HG03460 (cell line): Measurements from ENCODE around the gene OBSL1.
A peak's percentile ranks its signal among the peaks of the same experiment; 100 is the strongest.

Experiments used
- ATAC-seq: cut with Tn5 transposase; IDR thresholded peaks from one replicate; pipeline ENCODE4 v1.9.1; 2021; ENCODE audit not compliant: unreplicated experiment

The OBSL1 gene

GRCh38 chr2:219597552-219598307 is 26.4 kb upstream of the OBSL1 start, which contains the start of gene STK11IP:
Gene STK11IP (plus strand): TSS chr2:219597857. CDS start chr2:219598120, 263 bp downstream.
- ATAC-seq = peak; percentile 94

- ATAC-seq = peak; percentile 1
Measured at GRCh38 chr2:219596954-219597551, 25.7 kb upstream of the OBSL1 start.

GRCh38 chr2:219595256-219595655 is 23.9 kb upstream of the OBSL1 start:
- no peak for ATAC-seq

- no peak for ATAC-seq
Measured at GRCh38 chr2:219593154-219593553, 21.8 kb upstream of the OBSL1 start.

- no peak for ATAC-seq
Measured at GRCh38 chr2:219592736-219593135, 21.4 kb upstream of the OBSL1 start.

GRCh38 chr2:219591091-219591490 is 19.8 kb upstream of the OBSL1 start:
- no peak for ATAC-seq

- no peak for ATAC-seq
Measured at GRCh38 chr2:219581346-219581745, 10.0 kb upstream of the OBSL1 start.

GRCh38 chr2:219578811-219579613 is 7.7 kb upstream of the OBSL1 start:
- ATAC-seq = no peak

GRCh38 chr2:219576505-219577388 is 5.4 kb upstream of the OBSL1 start:
- no peak for ATAC-seq

GRCh38 chr2:219575566-219576504 is 4.5 kb upstream of the OBSL1 start:
- no peak for ATAC-seq

- ATAC-seq = no peak
Measured at GRCh38 chr2:219574484-219575311, 3.4 kb upstream of the OBSL1 start.

- no peak for ATAC-seq
Measured at GRCh38 chr2:219573166-219573565, 1.8 kb upstream of the OBSL1 start.

- no peak for ATAC-seq
Measured at GRCh38 chr2:219572237-219573001, 1.1 kb upstream of the OBSL1 start, which contains the start of gene INHA. Gene INHA (plus strand): TSS chr2:219572310. CDS start chr2:219572375, 65 bp downstream.

GRCh38 chr2:219570924-219571310 is 422 bp downstream of the OBSL1 start:
- no peak for ATAC-seq

- ATAC-seq = no peak
Measured at GRCh38 chr2:219570194-219570923, 980 bp downstream of the OBSL1 start.

GRCh38 chr2:219569635-219570034 is 1.7 kb downstream of the OBSL1 start:
- no peak for ATAC-seq

GRCh38 chr2:219569041-219569440 is 2.3 kb downstream of the OBSL1 start:
- no peak for ATAC-seq
